OCI-LY1 (cell line): ENCODE results near the gene B3GNT8.

ENCODE experiments used
- H2AFZ ChIP-seq: fragments of 200-600 bp; sonication (generic), shearing (Covaris generic); 2 replicates; pipeline ENCODE4 v1.6.0; 2014; ENCODE audit warnings: antibody characterized with exemption, mild to moderate bottlenecking, low read length
- H3F3A ChIP-seq: fragments of 200-600 bp; sonication (generic), shearing (Covaris generic); 2 replicates; pipeline ENCODE4 v1.6.0; 2014; ENCODE audit warnings: mild to moderate bottlenecking, antibody characterized with exemption, low read length, moderate library complexity; ENCODE audit not compliant: insufficient read depth
- H3K27ac ChIP-seq: fragments of 200-600 bp; sonication (generic); 2 replicates; pipeline ENCODE4 v1.5.1; 2014; ENCODE audit warnings: low read length, mixed run types, mild to moderate bottlenecking, low read depth; ENCODE audit not compliant: poor library complexity, severe bottlenecking
- H3K27me3 ChIP-seq: fragments of 200-600 bp; sonication (generic); 2 replicates; pipeline ENCODE4 v1.6.0; 2014; ENCODE audit warnings: antibody characterized with exemption, mild to moderate bottlenecking, low read length, moderate library complexity; ENCODE audit not compliant: insufficient read depth
- H3K36me3 ChIP-seq: fragments of 200-600 bp; sonication (generic); 2 replicates; pipeline ENCODE4 v1.6.1; 2014; ENCODE audit warnings: mild to moderate bottlenecking, antibody characterized with exemption, low read length, moderate library complexity, mixed read lengths; ENCODE audit not compliant: insufficient read depth
- H3K4me1 ChIP-seq: fragments of 200-600 bp; sonication (generic); 2 replicates; pipeline ENCODE4 v1.5.1; 2014; ENCODE audit warnings: mild to moderate bottlenecking, low read length, moderate library complexity; ENCODE audit not compliant: insufficient read depth, severe bottlenecking
- H3K4me2 ChIP-seq: fragments of 200-600 bp; sonication (generic), shearing (Covaris generic); 2 replicates; pipeline ENCODE4 v1.6.1; 2014; ENCODE audit warnings: low read length
- H3K4me3 ChIP-seq: fragments of 200-600 bp; sonication (generic); 2 replicates; pipeline ENCODE4 v1.5.1; 2014; ENCODE audit warnings: low read length, low read depth, mild to moderate bottlenecking, mixed read lengths; ENCODE audit not compliant: poor library complexity, severe bottlenecking
- H3K79me2 ChIP-seq: fragments of 200-600 bp; shearing (Covaris generic); 2 replicates; pipeline ENCODE4 v1.6.1; 2016; ENCODE audit warnings: mixed run types, low read length, mixed read lengths; ENCODE audit not compliant: insufficient read depth
- H3K9ac ChIP-seq: fragments of 200-600 bp; sonication (generic), shearing (Covaris generic); 2 replicates; pipeline ENCODE4 v1.6.1; 2014; ENCODE audit warnings: mild to moderate bottlenecking, low read length, mixed read lengths
- H3K9me2 ChIP-seq: fragments of 200-600 bp; sonication (generic), shearing (Covaris generic); 2 replicates; pipeline ENCODE4 v1.6.1; 2014; ENCODE audit warnings: low read depth, mild to moderate bottlenecking, low read length, mixed read lengths
- H3K9me3 ChIP-seq: fragments of 200-600 bp; shearing (Covaris generic); 2 replicates; pipeline ENCODE4 v1.6.1; 2014; ENCODE audit warnings: low read length, mixed read lengths
- H4K20me1 ChIP-seq: fragments of 200-600 bp; sonication (generic), shearing (Covaris generic); 2 replicates; pipeline ENCODE4 v1.6.0; 2016; ENCODE audit warnings: mild to moderate bottlenecking, low read length; ENCODE audit not compliant: insufficient read depth
- CTCF ChIP-seq: fragments of 200-600 bp; sonication (generic), shearing (Covaris generic); IDR thresholded peaks from 2 replicates; pipeline ENCODE4 v1.5.1; 2017; ENCODE audit warnings: mild to moderate bottlenecking, antibody characterized with exemption, low read length, moderate library complexity, mixed read lengths
- EZH2 ChIP-seq: fragments of 200-600 bp; sonication (generic), shearing (Covaris generic); IDR thresholded peaks from 2 replicates; pipeline ENCODE4 v1.8.0; 2017; ENCODE audit warnings: borderline replicate concordance, mixed run types, mild to moderate bottlenecking, antibody characterized with exemption, low read length, moderate library complexity, mixed read lengths

Gene B3GNT8

GRCh38 chr19:41462497-41462896 is 35.3 kb upstream of the B3GNT8 start:
- no peak overlapping the region for H2AFZ ChIP-seq
- no peaks in the 10 kb centered on the region for H3K79me2 ChIP-seq
- no peaks in the 10 kb centered on the region for H3F3A ChIP-seq
- H3K9me3 ChIP-seq: no peaks in the 10 kb centered on the region
- no peaks in the 10 kb centered on the region for H3K36me3 ChIP-seq
- no peak for TF ChIP-seq CTCF
- no peak for TF ChIP-seq EZH2
- H3K4me2 ChIP-seq: no peak overlapping the region
- H3K4me1 ChIP-seq: peaks cover 11% of the 10 kb centered on the region
- no peak overlapping the region for H3K9ac ChIP-seq
- no peaks in the 10 kb centered on the region for H3K27me3 ChIP-seq
- H3K27ac ChIP-seq: no peak overlapping the region
- no peaks in the 10 kb centered on the region for H3K9me2 ChIP-seq
- no peak overlapping the region for H3K4me3 ChIP-seq
- no peaks in the 10 kb centered on the region for H4K20me1 ChIP-seq

- Histone ChIP-seq H3K9me3 (no peaks in the 10 kb centered on the region), H3K79me2 (no peaks in the 10 kb centered on the region), H2AFZ (no peak overlapping the region), H3K4me2 (no peak overlapping the region), H4K20me1 (no peaks in the 10 kb centered on the region), H3F3A (no peaks in the 10 kb centered on the region), H3K27ac (no peak overlapping the region), H3K27me3 (0 out of 2 replicates have a peak, but pooled peaks cover 9% of the 10 kb centered on the region), H3K9ac (no peak overlapping the region), H3K9me2 (no peaks in the 10 kb centered on the region), H3K36me3 (no peaks in the 10 kb centered on the region), H3K4me3 (no peak overlapping the region), H3K4me1 (no peaks in the 10 kb centered on the region)
- TF ChIP-seq CTCF (no peak), EZH2 (no peak)
Measured at GRCh38 chr19:41457241-41457640, 30.1 kb upstream of the B3GNT8 start.

GRCh38 chr19:41456342-41456918 is 29.3 kb upstream of the B3GNT8 start:
- H3K79me2 ChIP-seq: no peaks in the 10 kb centered on the region
- TF ChIP-seq EZH2: no peak
- no peak for TF ChIP-seq CTCF
- H4K20me1 ChIP-seq: no peaks in the 10 kb centered on the region
- H3K36me3 ChIP-seq: no peaks in the 10 kb centered on the region
- no peak overlapping the region for H3K4me2 ChIP-seq
- no peak overlapping the region for H3K9ac ChIP-seq
- no peaks in the 10 kb centered on the region for H3F3A ChIP-seq
- H3K4me3 ChIP-seq: no peak overlapping the region
- 0 out of 2 replicates have a peak, but pooled peaks cover 9% of the 10 kb centered on the region for H3K27me3 ChIP-seq
- H2AFZ ChIP-seq: no peak overlapping the region
- no peaks in the 10 kb centered on the region for H3K4me1 ChIP-seq
- no peaks in the 10 kb centered on the region for H3K9me3 ChIP-seq
- no peak overlapping the region for H3K27ac ChIP-seq
- no peaks in the 10 kb centered on the region for H3K9me2 ChIP-seq
